ENCODE measurements around the gene SAXO2.
"Not testable (repeated sequence)": the region's sequence is repeated elsewhere in the genome, so short reads cannot be mapped to it uniquely, and the experiment has no call there.

SAXO2 gene

DNA sequence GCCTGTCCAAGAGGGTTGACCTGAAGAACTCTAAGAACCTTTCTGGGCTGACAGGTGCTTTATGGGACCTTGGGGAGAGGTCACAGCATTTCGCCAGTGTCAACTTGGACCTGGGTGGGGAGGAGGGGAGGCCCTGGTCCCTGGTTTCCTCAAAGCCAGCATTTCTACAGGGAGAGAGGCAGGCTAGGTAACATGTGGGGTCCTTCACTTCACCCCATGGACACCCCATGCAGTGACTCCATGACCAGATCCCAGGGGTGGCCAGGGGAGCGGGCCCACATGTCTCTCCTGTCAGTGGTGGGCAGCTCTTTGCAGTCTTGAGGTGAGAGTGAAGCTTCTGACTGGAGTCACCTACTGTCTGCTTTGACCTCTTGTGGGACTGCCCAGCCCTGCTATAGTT is 50.8 kb downstream of the SAXO2 start:
- Histone ChIP-seq H3K9me3 (ENCODE audit: insufficient read depth, low read length) (no peaks in the 10 kb centered on the region), H4K20me1 (ENCODE audit: insufficient read depth, low read length) (no peaks in the 10 kb centered on the region), H3K9ac (ENCODE audit: low read length) (no peak overlapping the region), H3K27me3 (ENCODE audit: low read depth, low read length) (peaks cover 7% of the 10 kb centered on the region; the same call in 1 of the 2 replicates), H3K36me3 (replicated peaks; ENCODE audit: low read depth, low read length) (no peaks in the 10 kb centered on the region), H3K79me2 (ENCODE audit: low read length) (no peaks in the 10 kb centered on the region), H2AFZ (ENCODE audit: low read depth, low read length) (no peak overlapping the region), H3K27ac (ENCODE audit: low read length) (no peak overlapping the region), H3K4me1 (ENCODE audit: low read length) (no peaks in the 10 kb centered on the region), H3K4me3 (ENCODE audit: low read length) (no peak overlapping the region), H3K4me2 (ENCODE audit: low read length) (no peak overlapping the region)
- TF ChIP-seq CTCF (IDR thresholded peaks at IDR 0.05; ENCODE audit: low read depth, low read length), result no peak
- TF ChIP-seq EZH2phosphoT487 (IDR thresholded peaks at IDR 0.05; ENCODE audit: low read depth), result no peak

GRCh38 chr15:82313951-82314768 is 51.5 kb downstream of the SAXO2 start:
- not testable (repeated sequence) for H2AFZ ChIP-seq (ENCODE audit: low read depth, low read length); H3K4me3 ChIP-seq (ENCODE audit: low read length); H3K4me2 ChIP-seq (ENCODE audit: low read length); H3K9me3 ChIP-seq (ENCODE audit: insufficient read depth, low read length); H3K27ac ChIP-seq (ENCODE audit: low read length); H3K36me3 ChIP-seq (replicated peaks; ENCODE audit: low read depth, low read length); H3K79me2 ChIP-seq (ENCODE audit: low read length); H3K4me1 ChIP-seq (ENCODE audit: low read length); H3K9ac ChIP-seq (ENCODE audit: low read length); H3K27me3 ChIP-seq (ENCODE audit: low read depth, low read length); H4K20me1 ChIP-seq (ENCODE audit: insufficient read depth, low read length)

DNA sequence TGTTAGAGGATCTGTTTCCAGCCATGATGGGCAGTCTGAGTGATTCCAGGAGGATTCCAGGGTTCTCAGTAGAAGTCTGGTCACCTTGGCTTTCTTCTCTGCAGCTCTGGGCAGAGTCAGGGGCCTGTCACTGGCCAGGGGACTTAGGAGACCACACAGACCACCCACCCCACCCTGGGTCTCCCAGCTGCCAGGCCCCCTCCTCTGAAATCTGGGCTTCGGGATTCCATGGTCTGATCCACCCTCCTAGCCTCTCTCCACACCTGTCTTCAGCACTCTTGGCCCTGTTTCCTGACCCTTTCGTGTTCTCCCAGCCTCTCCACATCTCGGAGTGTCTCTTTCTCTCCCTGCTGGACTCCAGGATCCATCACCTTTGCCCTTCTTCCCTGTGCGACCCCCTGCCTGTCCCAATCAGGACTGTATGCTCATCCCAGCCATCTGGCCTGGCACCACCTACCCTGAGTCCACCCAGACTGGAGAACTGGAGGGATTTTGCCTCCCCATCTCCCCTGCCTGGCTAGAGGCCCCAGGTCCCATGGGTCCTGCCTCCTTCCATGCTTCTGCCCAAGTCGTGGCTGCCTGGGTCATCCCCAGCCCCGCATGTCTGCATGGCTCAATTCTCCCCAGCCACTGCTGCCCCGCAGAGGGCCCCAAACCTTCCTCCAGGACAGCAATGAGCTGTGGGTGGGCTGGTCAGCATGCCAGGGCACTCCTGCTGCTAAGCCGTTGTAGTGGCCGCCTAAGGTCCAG is 52.3 kb downstream of the SAXO2 start:
- no peaks in the 10 kb centered on the region for H3K4me1 ChIP-seq (ENCODE audit: low read length)
- H3K27ac ChIP-seq (ENCODE audit: low read length), result no peak overlapping the region
- H3K36me3 ChIP-seq (replicated peaks; ENCODE audit: low read depth, low read length), result no peaks in the 10 kb centered on the region
- H3K9ac ChIP-seq (ENCODE audit: low read length), result no peak overlapping the region
- no peak overlapping the region for H3K4me3 ChIP-seq (ENCODE audit: low read length)
- H4K20me1 ChIP-seq (ENCODE audit: insufficient read depth, low read length), result no peaks in the 10 kb centered on the region
- H3K9me3 ChIP-seq (ENCODE audit: insufficient read depth, low read length), result no peaks in the 10 kb centered on the region
- no peak for TF ChIP-seq CTCF (IDR thresholded peaks at IDR 0.05; ENCODE audit: low read depth, low read length)
- TF ChIP-seq EZH2phosphoT487 (IDR thresholded peaks at IDR 0.05; ENCODE audit: low read depth), result no peak
- H3K27me3 ChIP-seq (ENCODE audit: low read depth, low read length), result peaks cover 7% of the 10 kb centered on the region; the same call in 1 of the 2 replicates
- H3K79me2 ChIP-seq (ENCODE audit: low read length), result no peaks in the 10 kb centered on the region
- no peak overlapping the region for H3K4me2 ChIP-seq (ENCODE audit: low read length)
- no peak overlapping the region for H2AFZ ChIP-seq (ENCODE audit: low read depth, low read length)

DNA sequence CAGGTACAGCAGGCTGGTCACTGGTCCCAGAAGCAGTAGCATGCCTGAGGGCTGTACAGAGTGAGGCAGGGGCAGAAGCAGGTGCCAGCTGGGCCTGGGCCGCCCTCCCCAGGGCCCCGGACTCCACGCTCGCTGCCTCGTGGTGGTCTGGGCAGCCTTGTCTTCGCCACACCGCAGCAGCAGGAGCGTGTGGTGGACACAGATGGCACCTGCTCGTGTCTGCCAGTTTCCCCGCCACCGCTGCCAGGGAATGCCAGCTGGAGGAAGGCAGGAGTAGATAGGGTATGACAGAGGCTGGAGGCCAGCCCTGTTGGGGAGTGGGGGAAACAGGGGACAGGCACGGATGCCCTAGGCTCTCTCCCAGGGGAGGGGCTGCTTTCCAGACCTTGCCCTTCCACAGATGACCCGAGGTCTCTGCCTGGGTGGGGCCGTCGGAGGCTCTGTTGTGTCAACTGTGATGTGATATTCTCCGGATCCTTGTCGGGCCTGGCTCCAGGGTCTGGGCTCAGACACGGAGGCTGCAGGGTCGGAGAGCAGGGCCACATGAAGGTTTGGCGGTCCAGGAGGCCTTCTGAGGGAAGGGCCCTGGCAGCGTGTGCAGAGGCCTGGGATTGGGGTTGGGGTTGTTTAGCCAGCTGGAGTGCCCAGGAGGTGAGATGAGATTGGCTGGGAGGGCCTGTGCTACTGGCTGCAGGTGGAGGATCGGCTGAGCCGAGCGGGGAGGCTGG is 53.1 kb downstream of the SAXO2 start:
- H3K27ac ChIP-seq (ENCODE audit: low read length), result no peak overlapping the region
- no peak overlapping the region for H2AFZ ChIP-seq (ENCODE audit: low read depth, low read length)
- no peaks in the 10 kb centered on the region for H3K4me1 ChIP-seq (ENCODE audit: low read length)
- H3K4me3 ChIP-seq (ENCODE audit: low read length), result no peak overlapping the region
- no peak overlapping the region for H3K4me2 ChIP-seq (ENCODE audit: low read length)
- no peaks in the 10 kb centered on the region for H4K20me1 ChIP-seq (ENCODE audit: insufficient read depth, low read length)
- peaks cover 2% of the 10 kb centered on the region; the same call in 1 of the 2 replicates for H3K27me3 ChIP-seq (ENCODE audit: low read depth, low read length)
- no peaks in the 10 kb centered on the region for H3K36me3 ChIP-seq (replicated peaks; ENCODE audit: low read depth, low read length)
- TF ChIP-seq EZH2phosphoT487 (IDR thresholded peaks at IDR 0.05; ENCODE audit: low read depth) (no peak), CTCF (IDR thresholded peaks at IDR 0.05; ENCODE audit: low read depth, low read length) (no peak)
- H3K9me3 ChIP-seq (ENCODE audit: insufficient read depth, low read length), result no peaks in the 10 kb centered on the region
- no peaks in the 10 kb centered on the region for H3K79me2 ChIP-seq (ENCODE audit: low read length)
- no peak overlapping the region for H3K9ac ChIP-seq (ENCODE audit: low read length)

- H3K27ac ChIP-seq (ENCODE audit: low read length); H3K36me3 ChIP-seq (replicated peaks; ENCODE audit: low read depth, low read length); H3K4me1 ChIP-seq (ENCODE audit: low read length); H3K4me3 ChIP-seq (ENCODE audit: low read length); H3K9me3 ChIP-seq (ENCODE audit: insufficient read depth, low read length); H2AFZ ChIP-seq (ENCODE audit: low read depth, low read length); H3K79me2 ChIP-seq (ENCODE audit: low read length); H4K20me1 ChIP-seq (ENCODE audit: insufficient read depth, low read length); H3K9ac ChIP-seq (ENCODE audit: low read length); H3K4me2 ChIP-seq (ENCODE audit: low read length); H3K27me3 ChIP-seq (ENCODE audit: low read depth, low read length): not testable (repeated sequence)
These were observed 53.9 kb downstream of the SAXO2 start for GRCh38 chr15:82316247-82317090.

Measured in OCI-LY3 (cell line).